ENCODE data around the gene MED26. TPM values are rescaled to one million over a fixed set of nuclear protein-coding genes. Genes with fewer than 3 reads are reported as not detected.

Gene MED26
- total RNA-seq, 1 donor from 2014 or later: 7.0 TPM

DNA sequence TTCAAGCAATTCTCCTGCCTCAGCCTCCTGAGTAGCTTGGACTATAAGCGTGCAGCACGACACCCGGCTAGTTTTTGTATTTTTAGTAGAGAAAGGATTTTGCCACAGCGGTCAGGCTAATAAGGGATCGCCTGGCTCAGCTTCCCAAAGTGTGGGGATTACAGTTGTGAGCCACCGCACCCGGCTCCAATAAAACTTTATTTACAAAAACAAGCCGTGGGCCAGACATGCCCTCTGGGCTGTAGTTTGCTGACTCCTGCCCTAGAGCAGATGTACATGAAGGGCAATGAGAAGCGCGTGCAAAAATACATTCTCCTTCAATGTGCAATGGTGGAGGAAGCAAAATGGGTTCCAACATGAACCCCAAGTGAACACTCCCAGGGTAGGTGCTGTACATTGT is 13.7 kb upstream of the MED26 start:
- no peak for DNase-seq (ENCODE audit: low read depth)
- H3K36me3 ChIP-seq (ENCODE audit: control insufficient read depth, insufficient read depth, low read length): peaks cover 1% of the 10 kb centered on the region
- no peaks in the 10 kb centered on the region for H3K27me3 ChIP-seq (ENCODE audit: control insufficient read depth, insufficient read depth, low read length)
- TF ChIP-seq, protein P1, sequence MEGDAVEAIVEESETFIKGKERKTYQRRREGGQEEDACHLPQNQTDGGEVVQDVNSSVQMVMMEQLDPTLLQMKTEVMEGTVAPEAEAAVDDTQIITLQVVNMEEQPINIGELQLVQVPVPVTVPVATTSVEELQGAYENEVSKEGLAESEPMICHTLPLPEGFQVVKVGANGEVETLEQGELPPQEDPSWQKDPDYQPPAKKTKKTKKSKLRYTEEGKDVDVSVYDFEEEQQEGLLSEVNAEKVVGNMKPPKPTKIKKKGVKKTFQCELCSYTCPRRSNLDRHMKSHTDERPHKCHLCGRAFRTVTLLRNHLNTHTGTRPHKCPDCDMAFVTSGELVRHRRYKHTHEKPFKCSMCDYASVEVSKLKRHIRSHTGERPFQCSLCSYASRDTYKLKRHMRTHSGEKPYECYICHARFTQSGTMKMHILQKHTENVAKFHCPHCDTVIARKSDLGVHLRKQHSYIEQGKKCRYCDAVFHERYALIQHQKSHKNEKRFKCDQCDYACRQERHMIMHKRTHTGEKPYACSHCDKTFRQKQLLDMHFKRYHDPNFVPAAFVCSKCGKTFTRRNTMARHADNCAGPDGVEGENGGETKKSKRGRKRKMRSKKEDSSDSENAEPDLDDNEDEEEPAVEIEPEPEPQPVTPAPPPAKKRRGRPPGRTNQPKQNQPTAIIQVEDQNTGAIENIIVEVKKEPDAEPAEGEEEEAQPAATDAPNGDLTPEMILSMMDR (IDR thresholded peaks at IDR 0.05; ENCODE audit: insufficient read depth, low read length, poor library complexity, severe bottlenecking): no peak
- H3K4me3 ChIP-seq (ENCODE audit: low read depth, low read length): no peak overlapping the region

DNA sequence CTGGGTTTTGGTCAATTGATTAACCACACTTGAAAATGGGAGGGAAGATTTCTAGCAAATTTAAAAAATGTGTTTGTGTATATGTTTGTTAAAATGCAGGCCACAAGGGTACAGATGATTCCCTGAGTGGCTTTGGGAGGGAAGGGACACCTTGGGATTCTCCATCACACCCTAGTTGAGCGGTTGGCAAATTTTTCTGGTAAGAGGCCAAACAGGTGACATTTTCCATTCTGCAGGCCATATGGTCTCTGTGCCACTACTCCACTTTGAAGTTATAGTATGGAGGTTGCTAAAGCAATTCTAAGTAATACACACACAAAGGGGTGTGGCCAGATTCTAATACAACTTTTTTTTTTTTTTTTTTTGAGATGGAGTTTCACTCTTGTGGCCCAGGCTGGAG is 12.9 kb upstream of the MED26 start:
- H3K36me3 ChIP-seq (ENCODE audit: control insufficient read depth, insufficient read depth, low read length): no peaks in the 10 kb centered on the region
- H3K27me3 ChIP-seq (ENCODE audit: control insufficient read depth, insufficient read depth, low read length): no peaks in the 10 kb centered on the region
- no peak for DNase-seq (ENCODE audit: low read depth)
- TF ChIP-seq, protein P1 (IDR thresholded peaks at IDR 0.05; ENCODE audit: insufficient read depth, low read length, poor library complexity, severe bottlenecking): no peak
- no peak overlapping the region for H3K4me3 ChIP-seq (ENCODE audit: low read depth, low read length)

DNA sequence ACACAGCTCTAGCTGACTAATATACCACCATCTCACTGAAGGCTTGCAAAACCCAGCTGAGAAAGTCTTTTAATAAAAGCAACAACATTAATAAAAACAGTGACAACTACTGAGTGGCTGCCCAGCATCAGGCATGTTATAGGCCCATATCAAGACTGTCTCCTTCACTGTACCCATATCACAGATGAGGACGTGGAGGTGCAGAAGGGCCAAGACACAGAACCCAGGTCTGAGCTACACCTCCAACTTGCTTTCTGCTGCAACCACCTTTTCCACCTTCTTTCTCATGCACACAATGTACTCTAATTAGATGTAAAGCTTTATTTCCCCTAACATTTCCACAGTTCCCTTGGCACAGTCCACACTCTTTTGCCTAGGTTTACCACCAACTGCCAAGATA is 10.7 kb upstream of the MED26 start:
- H3K36me3 ChIP-seq (ENCODE audit: control insufficient read depth, insufficient read depth, low read length): no peaks in the 10 kb centered on the region
- TF ChIP-seq, protein P1 (IDR thresholded peaks at IDR 0.05; ENCODE audit: insufficient read depth, low read length, poor library complexity, severe bottlenecking): no peak
- H3K4me3 ChIP-seq (ENCODE audit: low read depth, low read length): no peak overlapping the region
- no peak for DNase-seq (ENCODE audit: low read depth)
- no peaks in the 10 kb centered on the region for H3K27me3 ChIP-seq (ENCODE audit: control insufficient read depth, insufficient read depth, low read length)

DNA sequence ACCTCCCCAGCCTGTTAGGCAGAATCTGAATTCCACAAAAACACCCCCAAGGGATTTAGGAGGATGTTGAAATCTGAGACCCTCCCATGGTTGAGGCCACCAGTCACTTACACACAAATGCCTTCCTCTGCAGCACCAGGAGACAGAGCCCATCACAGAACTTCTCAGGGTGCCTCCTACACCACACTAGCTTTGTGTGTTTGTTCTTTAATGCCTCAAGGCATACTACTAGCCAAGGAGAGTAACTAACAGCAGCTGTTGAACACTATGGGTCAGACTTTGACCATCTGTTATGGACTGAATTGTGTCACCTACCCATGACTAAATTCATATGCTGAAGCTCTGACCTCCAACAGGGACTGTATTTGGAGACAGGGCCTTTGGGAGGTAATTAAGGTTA is 9.5 kb upstream of the MED26 start:
- no peak for DNase-seq (ENCODE audit: low read depth)
- TF ChIP-seq, protein P1 (IDR thresholded peaks at IDR 0.05; ENCODE audit: insufficient read depth, low read length, poor library complexity, severe bottlenecking): no peak
- Histone ChIP-seq H3K27me3 (ENCODE audit: control insufficient read depth, insufficient read depth, low read length) (no peaks in the 10 kb centered on the region), H3K4me3 (ENCODE audit: low read depth, low read length) (no peak overlapping the region), H3K36me3 (ENCODE audit: control insufficient read depth, insufficient read depth, low read length) (no peaks in the 10 kb centered on the region)

DNA sequence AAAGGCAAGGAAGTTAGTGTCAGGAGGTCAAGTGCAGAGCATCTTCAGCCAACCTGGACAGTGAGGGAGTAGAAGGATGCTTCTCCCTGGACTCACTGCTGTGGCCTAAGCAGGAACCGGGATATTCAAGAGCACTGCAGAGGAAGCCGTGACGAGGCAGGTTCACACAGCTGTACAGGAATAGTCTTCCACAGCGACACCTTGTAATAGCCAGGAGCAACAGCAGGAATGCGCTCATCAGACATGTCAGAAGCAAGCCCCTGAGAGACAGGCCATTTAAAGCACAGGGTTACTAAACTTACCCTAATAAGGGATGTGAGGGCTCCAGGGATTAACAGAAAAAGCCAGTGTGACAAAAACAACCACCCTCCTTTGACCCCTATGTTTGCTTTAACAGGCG is 3.5 kb upstream of the MED26 start:
- TF ChIP-seq, protein P1 (IDR thresholded peaks at IDR 0.05; ENCODE audit: insufficient read depth, low read length, poor library complexity, severe bottlenecking): no peak
- DNase-seq (ENCODE audit: low read depth): no peak
- H3K27me3 ChIP-seq (ENCODE audit: control insufficient read depth, insufficient read depth, low read length): no peaks in the 10 kb centered on the region
- no peaks in the 10 kb centered on the region for H3K36me3 ChIP-seq (ENCODE audit: control insufficient read depth, insufficient read depth, low read length)
- H3K4me3 ChIP-seq (ENCODE audit: low read depth, low read length): no peak overlapping the region

DNA sequence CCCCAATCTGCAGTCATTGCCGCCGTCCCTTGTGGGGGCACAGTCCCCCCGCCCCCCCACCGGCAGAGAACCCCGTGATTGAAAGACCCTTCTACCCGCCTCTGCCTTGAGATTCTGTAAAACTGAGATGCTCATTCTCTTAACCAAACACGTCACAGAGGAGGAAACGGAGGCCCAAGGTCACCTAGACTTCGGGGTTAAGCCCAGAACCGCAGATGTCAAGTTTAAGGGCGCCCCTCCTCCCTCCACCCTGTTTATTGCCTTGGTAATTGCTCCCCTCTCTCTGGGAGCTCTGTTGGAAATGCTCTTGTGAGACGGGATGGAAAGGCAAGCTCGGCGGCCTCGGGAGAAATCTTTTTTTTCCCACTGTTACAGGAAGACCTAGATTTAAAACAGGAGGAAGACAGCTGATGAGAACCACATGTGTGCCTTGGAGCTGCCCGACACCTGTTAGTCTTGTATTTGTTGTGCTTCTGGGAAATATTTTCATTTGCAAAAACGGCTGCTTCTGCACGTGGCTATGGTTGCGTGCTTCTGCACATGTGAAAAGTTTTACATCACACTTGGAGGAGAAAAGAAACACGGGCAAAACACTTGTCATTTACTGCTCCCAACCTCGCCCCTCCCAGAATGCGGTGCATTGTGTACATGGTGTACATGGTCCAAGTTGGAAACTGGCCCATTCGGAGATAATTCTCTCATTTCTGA is 1.1 kb upstream of the MED26 start:
- H3K27me3 ChIP-seq (ENCODE audit: control insufficient read depth, insufficient read depth, low read length): no peaks in the 10 kb centered on the region
- TF ChIP-seq, protein P1 (IDR thresholded peaks at IDR 0.05; ENCODE audit: insufficient read depth, low read length, poor library complexity, severe bottlenecking): no peak
- DNase-seq (ENCODE audit: low read depth): no peak
- peak overlapping the region; percentile 88 for H3K4me3 ChIP-seq (ENCODE audit: low read depth, low read length)
- H3K36me3 ChIP-seq (ENCODE audit: control insufficient read depth, insufficient read depth, low read length): no peaks in the 10 kb centered on the region

Data from kidney epithelial cell (primary cell).